GM21576 (cell line): ENCODE results near the gene CD207.
"Not testable (repeated sequence)": the region's sequence is repeated elsewhere in the genome, so short reads cannot be mapped to it uniquely, and the experiment has no call there.

Experiments
- ATAC-seq: cut with Tn5 transposase; IDR thresholded peaks from one replicate; pipeline ENCODE4 v1.9.1; 2021; ENCODE audit warnings: mild to moderate bottlenecking, moderate library complexity; ENCODE audit not compliant: unreplicated experiment

The CD207 gene

GRCh38 chr2:70829916-70830315 is 5.7 kb downstream of the CD207 start:
- no peak for ATAC-seq

DNA sequence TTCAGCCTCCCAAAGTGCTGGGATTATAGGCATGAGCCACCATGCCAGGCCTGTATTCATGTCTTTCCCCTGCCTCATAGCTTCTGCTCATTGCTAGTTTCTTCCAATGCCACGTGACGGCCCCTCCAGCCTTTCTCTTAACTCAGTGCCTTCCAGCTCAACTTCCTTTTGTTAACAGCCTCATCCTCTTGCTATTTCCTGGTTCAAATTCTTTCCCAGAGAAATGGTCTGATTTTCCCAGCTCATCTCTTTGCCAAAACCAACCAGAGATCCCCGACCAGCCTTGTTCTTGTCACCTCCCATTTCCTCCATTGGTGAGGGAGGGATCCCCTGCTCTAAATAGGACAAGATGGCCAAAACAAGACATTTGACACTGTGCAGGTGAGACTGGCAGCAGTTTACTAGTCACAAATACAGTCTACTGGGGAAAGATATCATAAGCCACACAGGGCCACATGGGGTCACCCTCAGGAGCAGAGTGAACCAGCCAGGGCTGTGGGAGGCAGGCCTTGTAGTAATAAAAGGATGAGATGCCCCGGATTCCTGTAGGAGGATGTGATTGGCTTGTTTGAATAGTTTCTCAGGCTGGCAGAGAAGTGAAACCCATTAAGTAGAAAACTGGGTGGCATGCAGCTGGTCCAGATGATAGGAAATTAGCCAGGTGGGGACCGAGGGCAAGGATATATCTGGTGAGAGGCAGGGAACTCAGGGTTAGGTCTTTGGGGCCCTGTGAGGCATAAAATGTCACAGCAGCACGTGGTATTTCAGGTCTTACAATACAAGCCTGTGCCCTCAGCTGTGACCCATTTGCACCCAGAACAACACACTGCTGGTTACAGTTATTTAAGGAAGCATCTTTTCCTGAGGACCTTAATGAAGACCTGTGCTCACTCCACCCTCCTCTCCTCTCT is 6.4 kb downstream of the CD207 start:
- no peak for ATAC-seq

DNA sequence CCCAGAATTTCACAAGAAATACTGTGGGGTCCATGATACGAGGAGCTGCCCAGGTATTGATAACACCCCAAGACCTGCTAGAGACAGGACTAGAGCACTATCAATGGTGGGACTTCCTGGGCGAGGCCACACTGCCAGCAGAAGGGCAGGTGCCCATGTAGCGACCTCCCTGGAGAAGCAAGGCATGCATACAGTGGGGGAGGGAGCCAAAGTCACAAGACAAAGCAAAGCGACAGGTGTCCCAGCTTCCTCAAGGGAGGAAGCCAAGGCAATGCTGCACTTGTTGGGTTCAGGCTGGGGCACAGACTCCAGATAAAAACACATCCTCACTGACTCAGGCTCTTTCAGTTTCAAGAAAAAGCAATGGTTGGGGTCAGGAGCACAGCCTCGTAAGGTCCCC is 7.5 kb downstream of the CD207 start:
- ATAC-seq, result no peak

GRCh38 chr2:70827388-70827787 is 8.2 kb downstream of the CD207 start:
- ATAC-seq, result no peak

DNA sequence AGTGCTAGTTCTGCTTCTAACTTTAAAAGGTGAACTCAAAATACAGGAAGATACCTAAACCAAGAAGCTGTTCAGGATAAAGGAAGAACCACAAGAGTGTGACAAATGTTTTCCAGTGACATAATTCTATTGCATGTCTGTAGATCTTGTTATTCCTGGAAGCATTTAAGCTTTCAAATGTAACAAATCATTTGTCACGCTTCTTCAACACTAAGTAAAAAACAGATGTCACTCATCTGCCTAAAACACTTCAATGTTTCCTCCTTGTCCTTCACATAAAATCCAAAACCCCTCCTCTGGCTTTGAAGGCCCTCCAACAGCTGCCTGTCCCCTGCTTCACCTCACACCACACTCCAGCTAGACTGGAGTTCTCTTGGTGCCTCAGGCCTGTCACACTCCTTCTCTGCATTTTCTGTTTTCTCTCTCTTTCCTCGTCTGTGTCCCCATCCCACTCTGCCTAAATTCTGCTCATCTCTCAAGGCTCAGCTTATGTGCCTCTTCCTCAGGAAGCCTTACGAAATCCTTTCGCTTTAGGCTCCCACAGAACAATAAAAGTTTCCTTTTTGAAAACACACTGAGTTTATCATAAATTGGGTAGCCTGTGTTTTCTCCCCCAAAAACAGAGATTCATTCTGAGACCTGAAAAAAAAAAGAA is 8.8 kb downstream of the CD207 start:
- ATAC-seq, result no peak

DNA sequence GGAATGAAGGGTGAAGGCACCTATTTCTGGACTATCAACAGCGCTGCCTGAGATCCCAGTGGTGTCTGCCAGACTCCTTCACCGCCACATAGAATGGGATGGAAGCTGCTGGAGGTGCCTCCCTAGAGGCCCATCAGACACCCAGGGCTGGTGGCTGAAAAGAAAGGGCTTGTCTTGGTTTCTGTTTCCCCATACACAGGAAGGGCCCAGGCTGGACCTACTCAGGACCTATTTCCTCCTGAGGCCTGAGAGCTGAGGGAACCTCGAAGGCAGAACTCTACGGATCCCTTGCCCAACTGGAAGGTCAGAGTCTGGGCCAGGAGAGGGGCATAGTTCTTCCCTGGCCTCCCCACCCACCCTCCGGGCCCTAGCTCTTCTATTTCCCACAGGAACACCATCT is 12.4 kb downstream of the CD207 start:
- no peak for ATAC-seq

DNA sequence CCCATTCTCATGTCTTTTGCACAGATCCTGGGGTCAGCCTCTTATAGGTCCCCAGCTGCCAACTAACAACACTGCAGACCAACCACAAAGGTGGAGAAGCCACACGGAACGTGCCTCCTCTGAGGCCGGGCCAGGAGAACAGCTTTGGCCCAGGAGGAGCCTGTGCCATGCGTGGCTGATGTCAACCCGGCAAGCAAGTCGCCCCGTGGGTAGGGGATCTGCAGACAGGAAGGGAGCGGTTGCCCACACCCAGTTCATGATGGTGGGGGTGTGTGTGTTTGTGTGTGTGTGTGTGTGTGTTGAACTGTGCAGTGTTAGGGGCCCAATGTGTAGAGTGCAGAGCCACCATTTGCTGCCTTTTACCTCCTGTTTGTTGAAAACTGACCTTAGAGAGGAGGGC is 12.8 kb downstream of the CD207 start:
- no peak for ATAC-seq

DNA sequence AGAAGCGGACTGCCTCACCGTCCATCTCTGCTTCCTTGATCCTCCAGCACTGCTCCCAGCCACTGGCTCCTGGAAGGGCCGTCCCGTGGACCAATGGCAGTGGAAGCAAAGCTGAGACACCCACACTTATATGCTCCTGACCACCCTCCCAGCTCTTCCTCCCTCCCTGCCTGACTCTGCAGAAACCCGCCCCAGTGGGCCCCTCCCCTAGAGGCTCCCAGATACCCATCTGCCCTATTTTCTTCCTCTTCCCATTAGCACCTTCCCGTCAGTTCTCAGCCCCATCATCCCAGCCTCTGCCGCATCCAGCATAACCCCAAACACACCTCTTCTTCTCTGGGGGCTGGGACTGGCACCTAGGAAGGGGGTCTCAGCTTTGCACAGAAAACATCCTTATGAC is 15.1 kb downstream of the CD207 start, which contains the start of gene CLEC4F:
Gene CLEC4F (minus strand): TSS at position 101 of the 400 bp plus-strand sequence. CDS start 76 bp downstream, at position 25.
- ATAC-seq, result no peak

DNA sequence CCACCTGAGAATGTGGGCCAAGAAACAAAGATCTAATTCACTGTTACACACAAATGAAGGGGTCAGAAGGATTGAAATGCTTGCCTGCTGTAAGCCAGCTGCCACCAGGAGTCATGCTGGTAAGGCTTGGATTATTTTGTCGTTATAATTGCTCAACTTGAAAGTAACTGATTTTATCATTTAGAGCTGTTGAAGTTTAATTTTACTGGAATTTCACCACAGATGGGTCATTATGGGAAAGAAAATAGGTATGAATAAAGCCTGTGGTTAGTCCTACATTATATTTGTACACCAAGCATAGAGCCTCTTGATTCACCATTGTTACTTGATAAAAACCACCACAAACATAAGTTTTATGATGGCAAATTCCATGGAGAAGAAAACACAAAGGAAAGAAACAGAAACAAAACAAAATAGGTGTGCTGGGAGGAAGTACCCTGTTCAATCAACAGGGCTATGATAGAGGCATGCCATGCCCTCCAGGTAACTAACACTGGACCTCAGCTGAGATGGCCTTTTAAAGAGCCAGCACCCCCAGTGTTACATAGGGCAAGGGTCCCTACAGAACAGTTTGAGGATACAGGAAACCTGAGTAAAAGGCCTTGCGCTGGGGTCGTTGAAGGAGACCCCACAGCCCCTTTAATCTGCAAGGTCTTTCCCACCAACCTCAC is 18.2 kb downstream of the CD207 start:
- ATAC-seq, result no peak

- ATAC-seq, result no peak
Measured at GRCh38 chr2:70816726-70817125, 18.9 kb downstream of the CD207 start.

DNA sequence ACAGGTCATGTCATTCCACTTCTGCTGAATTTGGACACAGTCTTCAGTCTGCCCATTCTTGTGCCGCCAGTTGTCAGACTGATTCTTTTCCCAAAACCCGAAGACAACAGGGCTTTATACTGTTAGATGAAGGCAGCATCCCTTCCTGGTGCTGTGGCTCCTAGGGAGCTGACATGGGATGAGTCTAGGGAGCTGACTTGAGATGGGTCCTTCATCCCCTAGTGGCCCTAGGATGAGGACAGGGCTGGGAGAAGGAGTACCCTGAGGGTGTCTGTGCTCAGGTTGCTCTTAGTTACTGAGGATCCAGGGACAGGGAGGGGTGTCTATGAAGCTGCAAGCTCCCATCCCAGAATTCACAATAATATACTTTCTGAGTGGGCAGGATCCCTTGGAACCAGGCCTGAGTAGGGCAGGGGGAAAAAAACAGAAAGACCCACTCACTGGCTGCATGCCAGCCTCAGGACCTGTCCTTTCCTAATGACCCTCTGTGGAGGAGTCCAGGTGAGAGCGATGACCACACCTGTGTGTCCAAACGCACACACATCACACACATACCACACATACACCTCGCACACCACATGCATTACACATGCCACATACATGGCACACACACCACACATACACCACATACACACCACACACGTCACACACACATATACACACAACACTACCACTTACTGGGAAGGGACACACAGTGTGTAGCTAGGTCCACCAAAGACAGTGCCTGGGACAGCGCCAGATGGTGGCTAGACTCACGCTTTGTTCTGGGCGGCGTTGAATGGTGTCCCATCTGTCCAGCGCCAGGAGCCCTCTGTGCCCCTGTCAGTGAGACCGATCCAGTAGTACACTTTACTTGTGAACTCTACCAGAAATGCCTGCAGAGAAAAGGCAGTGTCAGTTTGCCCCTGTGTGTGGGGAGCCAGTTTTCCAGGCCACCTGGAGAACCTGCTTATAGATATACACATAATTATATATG is 26.3 kb downstream of the CD207 start:
- ATAC-seq, result no peak

DNA sequence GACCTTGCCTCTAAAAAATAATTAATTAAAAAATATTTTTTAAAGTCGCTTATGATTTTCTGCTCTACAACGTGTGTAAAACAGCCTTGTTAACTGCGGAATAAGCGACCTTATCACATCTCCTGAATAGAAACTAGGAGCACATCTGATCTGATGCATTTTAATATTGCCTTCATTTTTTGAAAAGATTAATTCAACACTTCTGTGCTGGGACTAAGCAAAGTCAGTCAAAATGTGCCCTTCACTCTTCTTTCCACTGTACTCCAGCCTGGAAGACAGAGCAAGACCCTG is 27.8 kb downstream of the CD207 start:
- no peak for ATAC-seq

GRCh38 chr2:70807102-70807827 is 28.4 kb downstream of the CD207 start:
- ATAC-seq, result no peak

DNA sequence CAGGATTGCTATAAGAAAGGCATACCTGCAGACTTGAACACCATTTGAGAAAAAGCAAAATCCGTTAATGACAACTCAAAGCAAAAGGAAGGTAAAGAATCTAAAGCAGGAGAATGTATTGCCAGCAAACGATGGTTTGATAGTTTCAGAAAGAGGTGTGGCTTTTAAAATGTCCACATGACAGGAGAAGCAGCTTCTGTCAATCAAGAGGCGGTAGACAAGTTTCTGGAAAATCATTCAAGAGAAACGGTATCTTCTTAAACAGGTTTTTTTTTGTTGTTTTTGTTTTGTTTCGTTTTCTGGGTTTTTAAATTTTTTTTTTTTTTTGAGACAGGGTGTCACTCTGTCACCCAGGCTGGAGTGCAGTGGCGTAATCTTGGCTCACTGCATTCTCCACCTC is 29.0 kb downstream of the CD207 start:
- no peak for ATAC-seq

- ATAC-seq, result no peak
Measured at GRCh38 chr2:70806013-70806412, 29.6 kb downstream of the CD207 start.

GRCh38 chr2:70801607-70802263 is 33.9 kb downstream of the CD207 start:
- no peak for ATAC-seq

DNA sequence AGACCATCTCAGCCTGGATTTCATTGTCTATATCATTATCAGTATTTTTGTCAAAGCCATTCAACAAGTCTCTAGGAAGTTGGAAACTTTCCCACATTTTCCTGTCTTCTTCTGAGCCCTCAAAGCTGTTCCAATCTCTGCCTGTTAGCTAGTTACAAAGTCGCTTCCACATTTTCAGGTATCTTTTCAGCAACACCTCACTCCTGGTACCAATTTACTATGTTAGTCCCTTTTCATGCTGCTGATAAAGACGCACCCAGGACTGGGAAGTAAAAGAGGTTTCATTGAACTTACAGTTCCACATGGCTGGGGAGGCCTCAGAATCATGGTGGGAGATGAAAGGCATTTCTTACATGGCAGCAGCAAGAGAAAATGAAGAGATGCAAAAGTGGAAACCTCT is 35.9 kb downstream of the CD207 start:
- no peak for ATAC-seq

DNA sequence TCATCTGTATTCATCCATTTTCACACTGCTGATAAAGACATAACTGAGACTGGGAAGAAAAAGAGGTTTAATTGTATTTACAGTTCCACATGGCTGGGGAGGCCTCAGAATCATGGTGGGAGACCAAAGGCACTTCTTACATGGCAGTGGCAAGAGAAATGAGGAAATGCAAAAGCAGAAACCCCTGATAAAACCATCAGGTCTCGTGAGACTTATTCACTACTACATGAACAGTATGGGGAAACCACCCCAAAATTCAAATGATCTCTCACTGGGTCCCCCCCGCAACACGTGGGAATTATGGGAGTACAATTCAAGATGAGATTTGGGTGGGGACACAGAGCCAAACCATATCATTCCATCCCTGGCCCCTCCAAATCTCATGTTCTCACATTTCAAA is 37.6 kb downstream of the CD207 start:
- not testable (repeated sequence) for ATAC-seq

DNA sequence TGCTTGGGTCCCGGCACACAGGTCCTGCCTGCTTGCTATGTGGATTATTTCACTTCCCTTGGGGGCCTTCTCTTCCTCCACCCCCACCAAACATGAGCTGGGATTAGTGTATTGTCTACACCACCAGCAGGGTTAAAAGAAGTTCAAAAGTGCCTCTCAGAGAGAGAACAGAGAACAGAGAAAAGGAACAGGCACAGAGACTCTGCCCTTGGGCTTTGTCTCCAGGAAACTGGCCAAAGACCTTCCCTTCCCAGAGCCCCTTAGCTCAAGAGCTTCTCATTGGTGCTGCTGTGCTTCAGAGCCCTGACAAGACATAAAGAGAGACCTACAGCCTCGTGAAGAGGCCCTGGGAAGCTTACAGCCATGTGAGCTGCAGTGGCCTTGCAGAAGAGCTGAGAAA is 38.1 kb downstream of the CD207 start:
- no peak for ATAC-seq

DNA sequence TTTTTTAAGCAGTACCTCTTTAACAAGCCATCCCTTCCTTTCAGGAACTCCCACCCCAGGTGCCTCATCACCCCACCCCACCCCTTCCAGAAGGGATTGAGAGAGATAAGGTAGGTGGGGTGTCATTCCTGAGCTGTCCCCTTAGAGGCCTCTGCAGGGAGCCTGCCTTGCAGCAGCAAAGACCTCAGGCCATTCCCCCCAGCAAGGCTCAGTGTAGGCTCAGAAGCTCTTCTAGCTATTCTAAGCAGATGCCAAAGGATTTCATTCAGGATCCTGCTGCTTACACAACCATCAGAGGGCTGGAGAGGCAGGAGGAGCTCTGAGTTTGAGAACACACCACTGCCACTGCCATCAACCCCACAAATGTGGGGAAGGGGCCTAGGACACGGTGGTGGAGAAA is 39.4 kb downstream of the CD207 start:
- no peak for ATAC-seq
